HepG2 (cell line): ENCODE measurements around the gene TMOD3.

Experiments used
- EZH2 ChIP-seq: conservative IDR thresholded peaks from 2 replicates; pipeline ENCODE4 v1.6.1; 2012; ENCODE audit warnings: mild to moderate bottlenecking, low read depth, low read length, moderate library complexity
- FOSL1 ChIP-seq: sonication (generic); formaldehyde crosslinking; IDR thresholded peaks from 2 replicates; pipeline ENCODE4 v1.9.0; 2021; ENCODE audit warnings: missing genetic modification reagents, borderline replicate concordance
- HES4 ChIP-seq: sonication (generic); formaldehyde crosslinking; IDR thresholded peaks from 2 replicates; pipeline ENCODE4 v1.9.0; 2021; ENCODE audit warnings: mild to moderate bottlenecking, missing genetic modification reagents, borderline replicate concordance
- POLR2A ChIP-seq, 2 experiments: IDR thresholded peaks; 2 replicates each; pipeline ENCODE4 v1.6.1; 2011; ENCODE audit warnings: low read depth in 2 of 2, low read length in 2 of 2, mild to moderate bottlenecking in 1 of 2, moderate library complexity in 1 of 2; ENCODE audit not compliant: insufficient read depth in 1 of 2
- SMAD3 ChIP-seq: sonication (generic); formaldehyde crosslinking; IDR thresholded peaks from 2 replicates; pipeline ENCODE4 v1.4.0; 2020; ENCODE audit warnings: missing genetic modification reagents
- ZFP1 ChIP-seq: IDR thresholded peaks from 2 replicates; pipeline ENCODE4 v1.6.1; 2016
- TF ChIP-seq, protein P1 (sequence below): IDR thresholded peaks from 2 replicates; pipeline ENCODE4 v1.6.1; 2016
- TF ChIP-seq, protein P2 (sequence below): sonication (generic); formaldehyde crosslinking; IDR thresholded peaks from 2 replicates; pipeline ENCODE4 v1.5.1; 2020; ENCODE audit warnings: missing genetic modification reagents, mild to moderate bottlenecking, borderline replicate concordance
- TF ChIP-seq, protein P3 (sequence below): sonication (generic); formaldehyde crosslinking; IDR thresholded peaks from 2 replicates; pipeline ENCODE4 v1.4.0; 2020; ENCODE audit warnings: missing genetic modification reagents

DNA sequence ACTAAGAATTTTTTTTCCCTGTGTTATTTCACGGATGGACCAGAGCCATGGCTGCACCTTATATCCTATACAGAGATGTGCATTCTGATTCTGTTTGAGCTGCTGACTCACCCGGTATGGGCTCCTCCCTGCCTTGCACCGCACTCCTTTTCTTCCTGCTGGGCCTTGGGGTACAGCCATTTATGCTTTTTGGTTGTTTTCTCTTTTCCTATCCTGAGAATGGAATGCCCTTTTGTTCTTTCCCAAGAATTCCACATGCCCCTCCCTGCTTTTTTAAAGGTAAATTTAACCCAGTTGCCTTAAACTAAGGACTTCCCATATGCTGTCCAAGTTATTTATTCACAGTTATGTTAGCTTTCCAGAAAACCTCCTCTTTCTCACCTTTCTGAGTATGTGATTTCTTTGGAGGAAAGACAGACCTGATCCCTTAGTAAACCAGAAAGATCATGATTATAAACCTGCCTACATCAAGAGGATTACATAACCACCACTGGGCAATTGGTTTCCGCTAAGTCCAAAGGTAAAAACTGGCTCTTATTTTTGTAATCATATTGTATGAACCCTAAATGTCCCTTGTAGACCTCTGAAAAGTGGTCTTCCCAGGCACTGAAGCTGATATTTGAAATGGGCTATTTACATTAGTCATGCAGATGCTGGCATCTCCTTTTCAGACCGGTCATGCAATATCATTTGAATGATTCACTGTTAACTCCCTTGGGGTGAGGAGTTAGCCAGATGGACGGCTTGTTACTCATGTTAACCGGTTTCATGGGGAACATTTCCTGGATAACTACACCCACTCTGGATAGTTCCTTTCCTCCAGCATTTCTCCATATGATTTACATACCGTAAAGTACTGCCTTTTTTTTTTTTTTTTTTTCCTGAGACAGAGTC, 45.5 kb downstream of the TMOD3 start:
- TF ChIP-seq, protein P1, sequence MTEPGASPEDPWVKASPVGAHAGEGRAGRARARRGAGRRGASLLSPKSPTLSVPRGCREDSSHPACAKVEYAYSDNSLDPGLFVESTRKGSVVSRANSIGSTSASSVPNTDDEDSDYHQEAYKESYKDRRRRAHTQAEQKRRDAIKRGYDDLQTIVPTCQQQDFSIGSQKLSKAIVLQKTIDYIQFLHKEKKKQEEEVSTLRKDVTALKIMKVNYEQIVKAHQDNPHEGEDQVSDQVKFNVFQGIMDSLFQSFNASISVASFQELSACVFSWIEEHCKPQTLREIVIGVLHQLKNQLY (CRISPR knock-in tag), result no peak
- TF ChIP-seq, protein P2, sequence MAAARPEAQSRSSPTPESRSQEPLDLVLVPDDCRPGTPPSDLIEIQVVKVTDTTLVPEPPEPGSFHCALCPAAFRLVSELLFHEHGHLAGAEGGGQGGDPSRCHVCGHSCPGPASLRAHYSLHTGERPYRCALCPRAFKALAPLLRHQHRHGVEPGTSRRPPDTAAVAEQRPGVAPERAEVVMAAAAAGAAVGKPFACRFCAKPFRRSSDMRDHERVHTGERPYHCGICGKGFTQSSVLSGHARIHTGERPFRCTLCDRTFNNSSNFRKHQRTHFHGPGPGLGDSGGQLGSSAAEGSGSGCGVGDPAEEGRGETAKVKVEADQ, result no peak
- TF ChIP-seq HES4 (CRISPR knock-in tag), result no peak
- no peak for TF ChIP-seq SMAD3 (CRISPR knock-in tag)
- TF ChIP-seq, protein P3, sequence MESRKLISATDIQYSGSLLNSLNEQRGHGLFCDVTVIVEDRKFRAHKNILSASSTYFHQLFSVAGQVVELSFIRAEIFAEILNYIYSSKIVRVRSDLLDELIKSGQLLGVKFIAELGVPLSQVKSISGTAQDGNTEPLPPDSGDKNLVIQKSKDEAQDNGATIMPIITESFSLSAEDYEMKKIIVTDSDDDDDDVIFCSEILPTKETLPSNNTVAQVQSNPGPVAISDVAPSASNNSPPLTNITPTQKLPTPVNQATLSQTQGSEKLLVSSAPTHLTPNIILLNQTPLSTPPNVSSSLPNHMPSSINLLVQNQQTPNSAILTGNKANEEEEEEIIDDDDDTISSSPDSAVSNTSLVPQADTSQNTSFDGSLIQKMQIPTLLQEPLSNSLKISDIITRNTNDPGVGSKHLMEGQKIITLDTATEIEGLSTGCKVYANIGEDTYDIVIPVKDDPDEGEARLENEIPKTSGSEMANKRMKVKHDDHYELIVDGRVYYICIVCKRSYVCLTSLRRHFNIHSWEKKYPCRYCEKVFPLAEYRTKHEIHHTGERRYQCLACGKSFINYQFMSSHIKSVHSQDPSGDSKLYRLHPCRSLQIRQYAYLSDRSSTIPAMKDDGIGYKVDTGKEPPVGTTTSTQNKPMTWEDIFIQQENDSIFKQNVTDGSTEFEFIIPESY (CRISPR knock-in tag), result no peak
- no peak for TF ChIP-seq POLR2A (IDR thresholded peaks at IDR 0.05; ENCODE audit: insufficient read depth in 1 of 2, low read depth in 2 of 2, low read length in 2 of 2)
- TF ChIP-seq ZFP1 (CRISPR knock-in tag), result no peak
- no peak for TF ChIP-seq EZH2
- TF ChIP-seq FOSL1 (CRISPR knock-in tag), result no peak
